GM21737 (cell line): ENCODE results near the gene SUPT20H.

Experiments
- ATAC-seq: cut with Tn5 transposase; IDR thresholded peaks from one replicate; pipeline ENCODE4 v1.9.1; 2021; ENCODE audit warnings: mild to moderate bottlenecking, moderate library complexity; ENCODE audit not compliant: unreplicated experiment

The SUPT20H gene

DNA sequence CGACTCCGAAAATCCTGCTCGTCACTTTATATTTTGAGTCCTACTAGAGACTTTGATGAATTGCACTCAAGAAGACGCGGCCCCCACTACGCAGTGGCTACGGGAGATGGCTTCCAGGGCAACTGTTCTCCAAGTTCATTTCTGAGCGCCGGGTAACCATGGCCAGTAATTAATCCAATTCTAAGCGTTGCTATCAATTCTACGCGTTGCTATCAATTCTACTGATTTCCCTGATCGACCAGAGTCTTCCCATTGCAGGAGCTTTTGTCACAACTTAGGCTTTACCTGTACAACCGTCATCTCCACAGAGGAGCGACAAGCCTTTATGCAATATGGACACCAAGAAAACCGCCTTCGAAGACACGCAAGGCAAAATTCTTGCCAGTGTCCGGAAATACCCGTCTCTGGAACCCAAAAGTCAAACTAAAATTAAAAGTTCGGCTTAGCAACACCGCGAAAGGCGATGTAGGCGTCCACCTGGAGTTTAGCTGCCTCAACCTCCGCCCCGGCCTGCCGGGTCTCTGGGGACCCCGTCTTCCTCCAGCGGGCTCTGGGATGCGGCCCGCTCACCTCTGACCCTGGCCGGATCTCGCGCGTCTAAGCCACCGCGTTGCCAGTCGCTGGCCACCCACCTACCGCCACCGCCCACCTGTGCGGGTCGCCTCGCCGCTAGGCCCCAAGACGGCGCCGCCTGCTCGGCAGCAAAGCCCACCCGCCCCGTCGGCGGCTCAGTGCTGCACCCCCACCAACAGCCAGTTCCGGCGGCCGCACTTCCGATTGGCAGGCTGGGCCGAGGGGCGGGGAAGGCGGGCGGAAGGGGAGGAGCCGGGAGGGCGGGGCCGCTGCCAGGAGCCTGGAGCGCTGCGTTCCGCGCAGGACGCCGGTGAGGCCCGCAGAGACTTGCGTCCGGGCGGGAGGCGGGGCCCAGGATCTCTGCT is at the start of gene SUPT20H:
Gene SUPT20H, minus strand, starts transcription at position 779 of the 938 bp plus-strand sequence. CDS start 8,198 bp downstream, outside the sequence.
- peak; percentile 99 for ATAC-seq

DNA sequence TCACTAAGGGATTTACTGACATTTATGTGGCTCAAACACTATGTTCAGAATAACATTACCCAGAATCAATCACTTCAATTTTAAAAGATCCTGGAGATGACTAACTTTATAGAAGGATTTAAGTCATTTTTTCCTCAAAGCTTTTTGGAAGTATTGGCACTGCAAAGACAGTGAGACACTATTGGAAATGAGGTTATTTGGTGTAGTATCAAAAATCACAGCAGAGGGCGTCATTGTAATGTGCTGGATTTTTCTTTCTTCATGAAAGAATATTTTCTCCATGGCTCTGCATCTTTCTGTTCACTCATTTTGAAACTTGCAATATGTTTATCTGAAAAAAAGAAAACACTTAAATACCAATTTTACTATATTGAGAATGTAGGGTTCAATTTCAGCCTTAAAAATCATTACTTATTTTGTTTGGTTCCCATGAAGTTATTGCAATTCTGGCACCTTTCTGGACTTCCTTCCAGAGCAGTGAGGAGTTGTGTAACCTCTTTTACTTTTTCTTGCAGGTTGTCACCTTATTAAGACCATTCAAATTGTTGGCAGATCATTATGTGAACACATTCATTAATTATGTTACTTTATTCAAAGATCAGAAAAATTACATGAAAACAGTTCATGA is 49.7 kb upstream of the SUPT20H start:
- no peak for ATAC-seq

DNA sequence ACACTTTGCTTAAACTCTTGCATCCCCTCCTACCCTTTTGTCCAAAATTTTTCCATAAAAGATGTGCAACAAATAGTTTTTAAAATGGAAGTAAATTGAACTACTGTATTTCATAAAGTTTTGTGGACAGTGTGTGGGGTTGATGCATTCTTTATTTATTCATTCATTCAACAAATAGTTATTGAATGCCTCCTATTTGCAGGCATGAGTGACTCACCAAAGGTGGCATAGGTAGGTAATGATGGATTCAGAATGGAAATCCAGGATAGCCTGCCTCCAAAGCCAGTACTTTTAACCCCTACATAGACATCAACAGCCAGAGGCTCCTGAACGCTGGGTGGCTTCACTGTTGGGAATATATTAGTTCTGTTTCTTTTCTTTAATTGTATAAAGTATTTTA is 48.4 kb upstream of the SUPT20H start:
- no peak for ATAC-seq

DNA sequence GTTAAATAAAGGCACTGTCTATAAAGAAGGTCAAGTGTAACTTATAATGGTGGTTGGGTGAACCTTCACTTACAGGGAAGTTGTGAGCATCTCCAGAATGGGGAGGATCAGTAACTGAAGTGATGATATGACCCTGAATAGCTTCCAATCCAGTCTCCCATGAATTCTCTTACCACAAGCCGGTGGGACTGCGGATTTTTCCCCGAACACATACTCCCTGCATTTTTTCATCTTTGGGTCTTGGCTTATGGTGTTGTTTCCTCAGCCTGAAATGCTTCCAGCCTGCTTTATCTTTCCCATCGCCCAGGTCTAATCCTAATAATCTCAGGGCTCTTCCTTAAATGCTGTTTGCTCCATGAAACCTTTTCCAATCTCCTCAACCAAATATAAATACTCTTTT is 48.0 kb upstream of the SUPT20H start:
- ATAC-seq = no peak

DNA sequence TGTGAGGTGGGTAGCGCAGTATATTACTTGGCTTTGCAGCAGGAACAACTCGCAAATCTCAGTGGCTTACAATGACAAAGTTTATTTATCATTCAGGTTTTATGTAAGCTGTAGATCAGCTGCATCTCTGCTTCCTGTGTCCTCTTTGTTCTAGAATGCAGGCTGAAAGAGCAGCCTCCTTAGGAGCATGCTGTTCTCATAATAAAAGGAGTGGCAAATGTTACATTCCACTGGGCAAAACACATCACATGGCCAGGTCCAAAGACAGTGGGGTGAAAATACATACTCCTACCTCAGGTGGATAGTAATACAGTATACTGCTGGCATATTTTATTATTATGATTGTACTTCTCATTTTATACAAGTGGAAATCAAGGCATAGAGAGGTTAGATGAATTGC is 47.2 kb upstream of the SUPT20H start:
- ATAC-seq = no peak

DNA sequence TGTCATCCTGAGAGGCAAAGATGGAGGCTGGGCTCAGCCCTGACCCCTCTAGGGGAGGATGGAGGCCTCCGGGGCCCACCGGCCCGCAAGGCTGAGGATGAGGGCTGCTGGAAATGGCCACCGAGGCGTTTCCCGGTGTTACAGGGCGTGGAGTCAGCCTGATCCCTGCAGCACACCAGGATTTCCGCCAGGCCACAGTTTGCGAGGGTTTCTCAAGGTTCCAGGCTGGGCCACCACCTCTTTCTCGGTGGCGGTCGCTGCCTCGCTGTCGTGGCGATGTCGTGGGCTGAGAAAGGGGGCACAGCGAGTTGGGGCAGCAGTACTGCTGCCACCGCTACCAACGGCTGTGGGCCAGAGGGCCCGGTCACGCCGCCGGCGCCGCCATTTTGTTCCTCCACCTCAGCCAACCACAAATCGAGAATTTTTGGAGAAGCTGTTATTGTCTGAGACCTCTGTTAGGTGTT is 45.8 kb upstream of the SUPT20H start, which contains the start of gene CSNK1A1L:
Gene CSNK1A1L, minus strand, starts transcription at position 414 of the 464 bp plus-strand sequence. Its CDS starts 408 bp downstream, at position 6.
- ATAC-seq = no peak

DNA sequence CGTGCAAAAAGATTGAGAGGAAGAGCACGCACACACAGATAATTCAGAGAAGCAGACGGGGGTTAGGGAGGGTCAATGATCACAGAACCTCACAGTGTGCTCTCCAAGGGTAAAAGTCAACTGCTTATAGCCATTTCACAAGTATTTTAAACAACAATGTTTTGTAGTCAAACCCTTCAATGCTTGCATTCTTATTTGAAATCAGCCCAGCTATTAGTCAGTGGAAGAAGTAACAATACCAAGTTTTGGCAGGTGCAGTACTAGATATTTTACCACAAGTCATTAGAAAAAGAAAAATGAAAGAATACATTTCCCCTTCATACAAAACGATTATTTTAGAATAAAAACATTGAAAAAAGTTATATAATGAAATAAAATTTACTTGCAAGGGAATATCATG is 43.4 kb upstream of the SUPT20H start:
- no peak for ATAC-seq

DNA sequence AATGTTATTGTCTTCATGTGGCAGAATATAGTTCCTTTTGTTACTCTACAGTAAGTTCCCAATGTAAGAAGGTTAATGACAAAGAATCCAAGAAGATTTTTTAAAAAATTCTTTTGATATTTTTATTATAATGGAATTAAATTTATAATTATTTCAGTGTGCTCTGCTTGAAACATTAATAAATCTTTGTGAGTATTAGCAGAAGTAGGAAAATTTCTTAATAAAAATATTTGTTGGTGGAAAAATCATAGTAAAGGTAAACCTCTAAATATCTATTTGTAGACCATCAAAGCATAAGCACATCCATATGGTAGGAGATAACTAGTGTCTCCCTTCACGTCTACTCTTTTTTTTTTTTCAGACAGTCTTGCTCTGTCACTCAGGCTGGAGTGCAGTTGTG is 41.7 kb upstream of the SUPT20H start:
- ATAC-seq = no peak

DNA sequence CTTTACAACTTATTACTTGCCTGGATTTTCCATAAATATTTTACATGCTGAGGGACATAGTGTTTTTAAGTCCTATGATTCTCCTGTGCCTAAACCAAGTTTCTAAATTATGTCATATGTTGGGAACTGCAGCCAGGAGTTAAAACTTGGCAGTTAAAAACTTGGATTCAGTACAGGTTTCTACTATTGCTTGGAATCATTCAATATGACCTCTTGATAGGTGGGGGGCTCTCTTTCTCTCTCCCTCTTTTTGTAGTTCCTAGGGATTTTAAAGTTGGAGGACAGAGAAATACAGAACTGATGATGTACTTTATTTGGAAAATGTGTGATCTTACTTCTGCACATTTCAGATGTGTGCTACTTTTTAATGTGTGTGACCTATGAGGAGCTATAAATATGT is 41.2 kb upstream of the SUPT20H start:
- no peak for ATAC-seq

DNA sequence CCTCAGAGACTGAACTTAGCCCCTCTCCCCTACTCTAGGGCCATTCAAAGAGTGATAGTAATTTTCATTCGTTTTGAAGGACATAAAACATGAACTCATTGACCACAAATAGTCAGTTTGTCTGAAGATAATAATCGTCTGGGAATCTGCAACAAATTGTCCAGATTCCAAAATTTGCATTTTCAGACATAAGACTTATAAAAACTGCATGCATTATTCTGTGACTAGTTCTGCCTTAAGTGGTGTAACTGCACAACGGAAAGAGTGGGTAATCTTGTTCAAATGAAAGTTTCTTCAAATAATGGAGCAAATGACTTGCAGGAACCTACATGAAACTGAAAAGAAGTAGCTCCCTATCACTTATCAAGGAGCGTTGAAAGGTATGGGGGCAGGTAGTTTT is 37.6 kb upstream of the SUPT20H start:
- ATAC-seq = no peak

DNA sequence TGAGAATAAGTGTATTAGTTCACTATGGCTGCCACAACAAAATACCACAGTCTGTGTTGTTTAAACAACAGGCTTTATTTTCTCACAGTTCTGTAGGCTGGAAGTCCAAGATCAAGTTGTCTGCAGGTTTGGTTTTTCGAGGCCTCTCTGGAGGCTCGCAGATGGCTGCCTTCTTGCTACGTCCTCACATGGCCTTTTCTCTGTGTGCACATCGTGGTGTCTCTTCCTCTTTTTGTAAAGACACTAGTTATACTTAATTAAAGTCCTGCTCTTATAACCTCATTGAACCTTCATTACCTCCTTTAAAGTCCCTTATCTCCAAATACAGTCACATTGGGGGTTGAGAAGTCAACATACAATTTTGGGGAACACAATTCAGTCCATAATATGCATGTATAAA is 35.4 kb upstream of the SUPT20H start:
- no peak for ATAC-seq

DNA sequence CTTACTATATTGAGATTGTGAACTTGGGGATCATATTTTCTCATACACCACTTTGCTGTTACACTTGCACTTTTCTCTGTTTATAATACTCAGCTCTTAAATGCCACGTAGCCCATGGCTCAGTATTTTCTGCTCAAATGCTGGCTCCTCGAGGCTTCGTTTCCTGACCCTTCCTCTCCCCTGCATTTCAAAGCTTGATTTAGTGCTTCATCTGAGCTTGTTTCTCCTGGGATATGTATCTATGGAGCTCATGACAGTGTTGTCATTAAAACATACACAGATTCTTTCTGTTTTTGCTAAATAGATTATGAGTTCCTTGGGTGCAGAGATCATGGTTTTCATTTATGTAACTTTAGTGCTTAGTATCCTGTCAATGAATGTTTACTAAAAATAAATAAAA is 34.6 kb upstream of the SUPT20H start:
- ATAC-seq = no peak

DNA sequence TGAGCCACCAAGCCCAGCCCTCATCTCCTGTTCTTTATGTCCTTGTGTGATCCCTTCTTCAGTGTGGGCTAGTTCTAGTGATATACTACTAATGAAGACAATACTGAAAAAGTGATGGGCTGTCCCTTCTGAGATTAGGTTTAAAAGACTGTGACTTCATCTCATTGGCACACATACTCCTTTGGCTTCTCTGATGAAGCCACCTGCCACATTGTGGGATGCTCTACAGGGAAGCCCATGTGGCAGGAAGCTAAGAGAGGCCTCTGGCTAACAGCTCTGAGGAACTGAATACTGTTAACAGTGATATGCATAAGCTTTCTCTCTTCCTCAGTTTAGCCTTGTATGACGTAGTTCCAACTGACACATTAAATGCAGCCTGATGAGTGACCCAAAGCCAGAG is 32.3 kb upstream of the SUPT20H start:
- ATAC-seq = no peak

DNA sequence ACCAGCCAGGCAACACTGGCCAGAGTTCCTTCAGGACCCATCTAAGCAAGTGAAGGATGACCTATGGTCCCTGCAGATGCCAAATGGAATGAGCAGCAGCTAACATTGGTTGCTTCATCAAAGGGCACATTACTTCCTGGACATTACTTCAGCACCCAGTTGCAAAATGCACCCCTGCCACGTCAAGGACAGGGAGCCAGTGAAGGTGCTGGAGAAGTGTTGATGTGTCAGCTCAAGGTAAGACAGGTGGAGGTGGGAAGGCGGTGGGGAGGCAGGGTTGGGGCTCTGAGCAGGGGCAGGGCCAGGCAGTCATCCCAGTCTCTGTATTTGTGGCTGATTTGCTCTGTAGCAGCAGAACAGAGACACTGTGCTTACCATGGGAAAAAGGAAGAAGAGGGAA is 31.4 kb upstream of the SUPT20H start:
- ATAC-seq = no peak

DNA sequence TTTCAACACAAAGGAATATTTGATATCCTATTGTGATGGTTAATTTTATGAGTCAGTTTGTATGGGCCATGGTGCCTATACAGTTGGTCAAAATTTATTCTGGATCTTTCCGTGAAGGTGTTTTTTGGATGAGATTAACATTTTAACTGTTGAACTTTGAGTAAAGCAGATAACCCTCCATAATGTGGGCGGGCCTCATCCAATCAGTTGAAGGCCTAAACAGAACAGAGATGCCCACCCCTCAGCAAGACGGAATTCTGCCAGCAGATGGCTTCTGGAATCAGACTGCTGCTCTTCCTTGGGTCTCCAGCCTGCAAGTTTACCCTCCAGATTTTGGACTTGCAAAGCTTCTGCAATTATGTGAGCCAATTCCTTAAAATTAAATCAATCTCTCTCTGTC is 30.0 kb upstream of the SUPT20H start:
- no peak for ATAC-seq

DNA sequence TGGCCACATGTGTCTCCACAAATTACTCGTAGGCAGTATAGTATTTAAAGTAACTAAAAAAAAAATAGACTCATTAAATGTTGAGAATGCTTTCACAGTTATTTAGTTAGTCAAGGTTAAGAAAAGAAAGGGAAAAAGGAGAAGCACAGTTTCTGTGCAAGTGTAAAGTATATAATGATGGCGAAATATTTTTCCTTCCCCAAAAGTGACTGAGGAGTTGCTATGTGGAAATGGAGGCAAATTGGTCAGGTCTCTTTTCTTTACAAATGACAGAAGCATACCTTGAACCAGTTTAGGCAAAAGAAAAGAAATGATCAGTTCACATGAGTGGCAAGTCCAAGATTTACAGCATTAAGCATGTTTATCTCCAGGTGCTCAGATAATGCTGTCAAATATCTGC is 28.0 kb upstream of the SUPT20H start:
- no peak for ATAC-seq

DNA sequence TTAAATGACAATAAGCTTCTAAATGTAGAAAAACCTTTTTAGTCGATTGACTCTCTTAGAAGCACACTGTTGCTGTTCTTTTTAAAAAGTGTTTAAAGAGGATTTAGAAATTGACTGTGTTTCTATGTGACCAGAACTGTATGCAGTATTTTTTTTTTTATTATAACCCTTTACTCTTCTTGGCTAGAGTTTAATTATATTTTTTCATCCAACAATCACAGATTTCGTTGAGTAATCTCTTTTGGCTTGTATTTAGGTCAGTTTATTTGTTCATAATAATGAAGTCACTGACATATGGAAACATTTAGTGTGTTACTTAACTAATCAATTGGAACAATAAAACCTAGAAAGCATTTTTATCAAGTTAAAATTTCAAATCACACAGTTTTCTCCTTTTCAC is 26.1 kb upstream of the SUPT20H start:
- no peak for ATAC-seq

DNA sequence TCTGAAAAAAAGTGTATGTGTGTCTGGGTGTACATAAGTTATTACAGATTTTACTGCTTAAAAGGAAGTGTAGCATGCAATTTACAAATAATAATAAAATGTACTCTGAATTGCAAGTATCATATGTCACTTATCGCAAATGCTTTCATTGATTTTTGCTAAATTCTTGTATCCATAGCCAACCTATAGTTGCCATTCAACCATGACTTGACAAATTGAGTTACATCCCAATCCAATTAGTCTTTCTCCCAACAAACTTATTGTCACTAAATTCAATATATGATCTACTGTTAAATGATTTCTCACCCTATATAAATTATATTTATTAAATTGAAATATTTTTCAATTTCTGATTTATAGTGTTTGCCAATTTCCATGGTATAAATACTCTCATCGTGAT is 17.3 kb upstream of the SUPT20H start:
- no peak for ATAC-seq

DNA sequence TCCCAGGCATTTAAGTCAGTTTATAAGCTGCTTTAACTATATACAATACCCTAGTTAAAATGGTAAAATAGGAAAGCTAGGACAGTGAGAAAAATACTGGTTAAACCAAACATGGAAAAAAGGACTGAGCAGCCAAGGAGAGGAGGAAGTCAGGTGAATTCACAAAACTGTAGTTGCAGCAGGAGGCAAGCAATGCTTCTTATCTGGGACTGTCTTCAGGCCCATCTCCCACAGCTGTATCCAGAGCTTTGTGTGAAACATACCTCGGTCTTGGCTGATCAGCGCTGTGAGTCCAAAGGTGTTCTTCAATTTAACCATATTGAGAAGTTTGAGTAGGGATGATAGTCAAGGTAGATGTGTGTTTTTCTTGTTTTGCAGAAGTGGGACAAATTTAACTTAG is 15.7 kb upstream of the SUPT20H start:
- no peak for ATAC-seq

DNA sequence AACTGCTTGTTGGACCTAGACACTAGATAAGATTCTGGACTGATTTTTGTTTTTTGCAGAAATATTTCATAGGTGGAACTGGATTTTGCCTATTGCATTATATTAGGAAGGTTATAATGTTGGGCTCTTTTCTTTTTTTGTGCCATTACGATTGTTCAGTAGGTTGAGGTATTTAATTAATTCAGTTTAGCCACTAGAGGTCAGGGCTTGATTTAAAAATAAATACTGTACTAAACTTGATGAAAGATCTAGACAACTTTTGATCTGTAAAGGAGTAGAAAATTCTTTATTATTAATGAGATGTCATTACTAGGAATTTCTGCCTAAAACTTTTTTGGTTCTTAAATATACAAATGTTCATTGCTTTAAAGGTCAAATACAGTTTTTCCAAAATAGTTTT is 15.2 kb upstream of the SUPT20H start:
- ATAC-seq = no peak

DNA sequence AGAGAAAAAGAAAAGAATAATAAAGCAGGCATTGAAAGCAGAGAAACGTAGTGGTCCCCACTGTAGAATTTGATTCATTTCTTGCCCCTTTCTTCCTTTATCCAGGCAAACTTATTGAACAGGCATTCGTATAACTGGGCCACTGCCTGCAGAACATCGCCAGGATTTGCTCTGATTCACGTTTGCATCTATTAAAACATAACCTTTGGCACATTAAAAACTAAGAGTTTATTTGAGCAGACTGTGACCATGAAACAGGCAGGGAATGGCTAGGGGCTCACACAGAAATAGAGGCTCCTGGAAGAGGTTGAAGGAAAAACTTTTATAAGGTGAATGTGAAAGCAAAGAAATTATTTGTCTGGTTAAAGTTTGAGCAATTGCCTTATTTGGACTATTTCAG is 12.5 kb upstream of the SUPT20H start:
- no peak for ATAC-seq

DNA sequence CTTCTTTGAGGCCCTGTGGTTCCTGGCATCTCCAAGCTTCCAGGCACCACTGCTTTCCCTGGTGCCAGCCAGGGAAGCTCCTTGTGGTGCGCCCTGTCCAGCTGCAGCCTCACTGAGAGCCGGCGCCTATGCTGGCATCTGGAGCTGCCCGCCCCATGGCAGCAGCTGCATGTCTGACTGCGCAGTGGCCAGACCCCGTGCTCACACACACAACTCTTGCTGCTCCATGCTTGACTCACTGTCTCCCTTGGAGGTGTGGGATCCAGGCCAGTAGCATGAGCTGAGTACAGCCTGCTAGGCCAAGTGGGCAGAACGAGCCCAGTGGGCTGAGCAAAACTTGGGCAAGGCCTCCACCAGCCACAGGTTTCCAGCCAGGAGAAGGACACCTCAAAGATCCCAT is 11.5 kb upstream of the SUPT20H start:
- ATAC-seq = no peak
